Loucy (cell line): ENCODE results near the gene TBC1D8.

Experiments used
- EZH2phosphoT487 ChIP-seq: fragments of 200-600 bp; IDR thresholded peaks from 2 replicates; pipeline ENCODE4 v1.6.1; 2018; ENCODE audit warnings: antibody characterized with exemption, mild to moderate bottlenecking, moderate library complexity, borderline replicate concordance
- TF ChIP-seq, protein P1 (sequence below): fragments of 200-600 bp; sonication (generic); conservative IDR thresholded peaks from 2 replicates; pipeline ENCODE4 v1.5.1; 2014; ENCODE audit warnings: mild to moderate bottlenecking, antibody characterized with exemption, low read length

DNA sequence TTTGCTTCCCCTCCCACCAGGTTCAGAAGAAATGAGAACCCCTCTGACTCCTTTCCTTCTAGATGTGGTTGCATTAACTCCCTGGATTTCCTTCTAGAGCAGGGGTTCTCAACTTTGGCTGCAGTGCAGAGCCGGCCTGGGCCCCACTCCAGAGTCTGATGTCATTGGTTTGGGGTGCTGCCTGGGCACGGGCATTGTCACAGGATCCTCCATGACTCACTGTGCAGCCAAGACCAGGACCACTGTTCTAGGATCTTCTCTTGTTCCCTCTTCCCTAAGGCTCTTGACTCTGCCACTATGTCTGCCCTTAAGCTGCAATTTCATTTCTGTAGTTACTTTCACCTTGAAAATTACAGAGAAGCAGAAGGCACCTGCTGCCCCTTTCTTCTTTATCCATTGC, 31.8 kb downstream of the TBC1D8 start:
- TF ChIP-seq, protein P1, sequence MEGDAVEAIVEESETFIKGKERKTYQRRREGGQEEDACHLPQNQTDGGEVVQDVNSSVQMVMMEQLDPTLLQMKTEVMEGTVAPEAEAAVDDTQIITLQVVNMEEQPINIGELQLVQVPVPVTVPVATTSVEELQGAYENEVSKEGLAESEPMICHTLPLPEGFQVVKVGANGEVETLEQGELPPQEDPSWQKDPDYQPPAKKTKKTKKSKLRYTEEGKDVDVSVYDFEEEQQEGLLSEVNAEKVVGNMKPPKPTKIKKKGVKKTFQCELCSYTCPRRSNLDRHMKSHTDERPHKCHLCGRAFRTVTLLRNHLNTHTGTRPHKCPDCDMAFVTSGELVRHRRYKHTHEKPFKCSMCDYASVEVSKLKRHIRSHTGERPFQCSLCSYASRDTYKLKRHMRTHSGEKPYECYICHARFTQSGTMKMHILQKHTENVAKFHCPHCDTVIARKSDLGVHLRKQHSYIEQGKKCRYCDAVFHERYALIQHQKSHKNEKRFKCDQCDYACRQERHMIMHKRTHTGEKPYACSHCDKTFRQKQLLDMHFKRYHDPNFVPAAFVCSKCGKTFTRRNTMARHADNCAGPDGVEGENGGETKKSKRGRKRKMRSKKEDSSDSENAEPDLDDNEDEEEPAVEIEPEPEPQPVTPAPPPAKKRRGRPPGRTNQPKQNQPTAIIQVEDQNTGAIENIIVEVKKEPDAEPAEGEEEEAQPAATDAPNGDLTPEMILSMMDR: no peak
- TF ChIP-seq EZH2phosphoT487: no peak
